CD4-positive, alpha-beta T cell treated with Interleukin-6 for 4 hours (primary cell): Measurements from ENCODE around the gene HDDC3.
A peak's percentile ranks its signal among the peaks of the same experiment; 100 is the strongest.

Experiments used
- DNase-seq: peaks from one replicate; pipeline ENCODE4 v3.0.0-alpha.2; 2020; ENCODE audit warnings: mixed read lengths

Gene HDDC3

DNA sequence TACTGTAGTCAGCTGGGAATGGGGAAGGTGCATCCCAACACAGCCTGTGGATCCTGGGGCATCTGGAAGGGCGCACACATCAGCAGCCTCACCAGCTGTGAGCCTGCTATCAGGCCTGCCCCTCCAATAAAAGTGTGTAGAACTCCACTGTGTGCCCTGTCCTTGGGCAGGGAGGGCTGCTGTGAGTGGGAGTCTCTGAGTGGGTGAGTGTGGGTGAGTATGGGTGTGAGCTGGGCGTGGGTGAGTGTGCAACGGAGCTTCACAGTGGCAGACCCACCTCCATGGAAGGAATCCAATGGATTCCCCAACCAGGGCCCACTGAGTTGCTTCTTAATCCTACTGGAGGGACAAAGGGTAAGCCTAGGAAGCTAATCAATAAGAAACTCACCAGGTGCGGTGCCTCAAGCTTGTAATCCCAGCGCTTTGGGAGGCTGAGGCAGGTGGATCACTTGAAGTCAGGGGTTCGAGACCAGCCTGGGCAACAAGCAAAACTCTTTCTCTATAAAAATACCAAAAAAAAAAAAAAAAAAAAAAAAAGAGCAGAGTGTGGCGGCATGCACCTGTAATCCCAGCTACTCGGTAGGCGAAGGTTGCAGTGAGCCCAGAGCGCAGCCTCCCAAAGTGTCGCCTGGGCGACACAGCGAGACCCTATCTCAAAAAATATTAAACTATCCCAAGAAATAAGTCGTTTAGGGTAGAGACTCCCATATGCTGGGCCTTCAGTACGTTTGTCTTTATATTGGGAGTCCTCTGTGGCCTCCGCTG, 21.8 kb upstream of the HDDC3 start:
- DNase-seq, result no peak

DNA sequence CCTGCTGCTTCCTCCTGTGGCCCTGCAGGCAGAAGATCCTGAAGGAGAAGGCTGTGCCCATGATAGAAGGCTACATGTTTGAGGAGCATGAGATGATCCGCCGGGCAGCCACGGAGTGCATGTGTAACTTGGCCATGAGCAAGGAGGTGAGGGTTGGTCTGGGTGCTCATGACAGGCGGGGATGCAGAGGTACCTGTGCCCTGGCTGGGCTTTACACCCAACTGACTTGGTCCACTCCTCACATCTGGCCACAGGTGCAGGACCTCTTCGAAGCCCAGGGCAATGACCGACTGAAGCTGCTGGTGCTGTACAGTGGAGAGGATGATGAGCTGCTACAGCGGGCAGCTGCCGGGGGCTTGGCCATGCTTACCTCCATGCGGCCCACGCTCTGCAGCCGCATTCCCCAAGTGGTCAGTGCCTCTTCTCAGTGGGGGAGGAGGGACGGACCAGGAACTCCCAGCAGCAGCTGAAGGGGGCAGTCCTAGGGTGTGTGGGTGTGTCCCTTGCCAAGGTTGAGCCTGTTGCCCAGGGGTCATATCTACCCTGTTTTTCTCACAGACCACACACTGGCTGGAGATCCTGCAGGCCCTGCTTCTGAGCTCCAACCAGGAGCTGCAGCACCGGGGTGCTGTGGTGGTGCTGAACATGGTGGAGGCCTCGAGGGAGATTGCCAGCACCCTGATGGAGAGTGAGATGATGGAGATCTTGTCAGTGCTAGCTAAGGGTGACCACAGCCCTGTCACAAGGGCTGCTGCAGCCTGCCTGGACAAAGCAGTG, 20.7 kb upstream of the HDDC3 start:
- no peak for DNase-seq

DNA sequence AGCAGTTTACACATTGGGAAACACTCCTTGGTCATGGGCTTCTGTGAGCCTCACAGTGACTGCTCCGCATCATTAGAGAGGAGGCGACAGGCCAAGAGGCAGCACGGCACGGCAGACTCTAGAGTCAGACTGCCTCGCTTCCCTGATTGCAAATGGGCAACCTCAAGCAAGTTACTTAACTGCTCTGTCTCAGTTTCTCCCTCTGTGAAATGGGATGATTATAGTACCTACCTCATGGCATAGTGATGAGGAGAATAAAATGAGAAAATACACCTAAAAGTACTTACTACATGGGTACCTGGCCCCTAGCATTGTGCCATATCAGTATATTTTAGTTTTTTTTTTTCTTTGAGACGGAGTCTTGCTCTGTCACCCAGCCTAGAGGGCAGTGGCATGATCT, 18.3 kb upstream of the HDDC3 start:
- DNase-seq, result no peak

DNA sequence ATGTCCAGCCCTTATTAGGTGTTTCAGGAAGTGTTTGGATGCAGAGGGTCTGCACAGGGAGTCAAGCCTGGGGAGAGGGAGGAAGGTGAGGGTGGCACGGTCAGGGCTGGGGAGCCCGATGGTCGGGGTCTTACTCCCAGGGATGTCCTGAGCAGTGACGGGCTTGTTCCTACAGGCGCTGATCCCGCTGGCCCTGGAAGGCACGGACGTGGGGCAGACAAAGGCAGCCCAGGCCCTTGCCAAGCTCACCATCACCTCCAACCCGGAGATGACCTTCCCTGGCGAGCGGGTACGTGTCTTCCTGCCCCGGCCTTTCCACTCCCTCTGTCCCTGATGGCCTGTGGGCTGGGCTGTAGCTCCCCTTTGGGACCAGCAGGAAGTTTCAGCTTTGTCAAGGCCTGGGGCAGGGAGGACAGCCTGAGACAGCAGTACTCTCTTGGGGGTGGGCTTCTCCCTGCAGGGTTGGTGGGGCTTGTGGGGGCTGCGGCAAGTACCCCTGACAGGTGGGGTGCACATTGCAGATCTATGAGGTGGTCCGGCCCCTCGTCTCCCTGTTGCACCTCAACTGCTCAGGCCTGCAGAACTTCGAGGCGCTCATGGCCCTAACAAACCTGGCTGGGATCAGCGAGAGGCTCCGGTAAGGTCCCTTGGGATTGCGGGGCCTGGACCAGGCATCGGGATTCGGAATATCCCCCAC, 17.8 kb upstream of the HDDC3 start:
- no peak for DNase-seq

DNA sequence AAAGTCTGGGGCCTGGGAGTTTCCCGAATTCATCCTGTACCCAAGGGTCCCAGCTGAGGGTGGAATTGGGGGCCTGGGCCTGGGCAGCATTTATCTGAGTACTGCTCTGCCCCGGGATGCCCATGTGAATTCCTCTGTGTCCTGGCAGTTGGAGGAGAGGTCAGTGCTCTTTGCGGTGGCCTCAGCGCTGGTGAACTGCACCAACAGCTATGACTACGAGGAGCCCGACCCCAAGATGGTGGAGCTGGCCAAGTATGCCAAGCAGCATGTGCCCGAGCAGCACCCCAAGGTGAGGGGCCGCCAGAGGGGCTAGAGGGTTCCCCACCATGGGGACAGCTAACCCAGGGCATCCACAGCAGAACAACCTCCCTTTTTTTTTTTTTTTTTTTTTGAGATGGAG, 16.2 kb upstream of the HDDC3 start:
- DNase-seq, result no peak

DNA sequence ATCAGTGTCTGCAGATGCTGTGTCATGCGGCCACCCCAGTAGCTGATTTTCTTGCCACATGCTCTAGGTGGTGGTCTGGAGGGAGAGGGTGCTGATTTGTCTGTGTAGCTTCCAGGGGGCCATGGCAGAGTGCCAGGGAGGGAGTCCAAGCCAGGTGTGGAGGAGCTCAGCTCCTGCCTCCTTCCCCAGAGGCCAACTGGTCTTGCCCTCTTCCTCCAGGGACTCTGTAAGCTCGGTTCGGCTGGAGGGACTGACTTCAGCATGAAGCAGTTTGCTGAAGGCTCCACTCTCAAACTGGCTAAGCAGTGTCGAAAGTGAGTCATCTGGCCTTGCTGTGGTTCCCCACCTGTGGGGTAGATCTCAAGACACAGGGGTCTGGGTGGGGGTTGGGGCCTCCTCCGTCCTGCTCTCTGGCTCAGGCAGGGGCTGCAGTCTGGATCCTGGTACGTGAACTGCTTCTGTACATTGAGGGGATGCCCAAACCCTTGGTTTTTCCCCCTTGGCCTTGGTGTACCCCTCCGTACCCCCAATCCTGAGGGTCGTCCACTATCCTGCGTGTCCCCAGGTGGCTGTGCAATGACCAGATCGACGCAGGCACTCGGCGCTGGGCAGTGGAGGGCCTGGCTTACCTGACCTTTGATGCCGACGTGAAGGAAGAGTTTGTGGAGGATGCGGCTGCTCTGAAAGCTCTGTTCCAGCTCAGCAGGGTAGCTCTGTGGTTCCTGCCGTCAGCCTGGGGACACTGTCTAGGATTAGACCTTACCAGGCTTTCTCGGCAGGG, 15.4 kb upstream of the HDDC3 start:
- DNase-seq, result no peak

DNA sequence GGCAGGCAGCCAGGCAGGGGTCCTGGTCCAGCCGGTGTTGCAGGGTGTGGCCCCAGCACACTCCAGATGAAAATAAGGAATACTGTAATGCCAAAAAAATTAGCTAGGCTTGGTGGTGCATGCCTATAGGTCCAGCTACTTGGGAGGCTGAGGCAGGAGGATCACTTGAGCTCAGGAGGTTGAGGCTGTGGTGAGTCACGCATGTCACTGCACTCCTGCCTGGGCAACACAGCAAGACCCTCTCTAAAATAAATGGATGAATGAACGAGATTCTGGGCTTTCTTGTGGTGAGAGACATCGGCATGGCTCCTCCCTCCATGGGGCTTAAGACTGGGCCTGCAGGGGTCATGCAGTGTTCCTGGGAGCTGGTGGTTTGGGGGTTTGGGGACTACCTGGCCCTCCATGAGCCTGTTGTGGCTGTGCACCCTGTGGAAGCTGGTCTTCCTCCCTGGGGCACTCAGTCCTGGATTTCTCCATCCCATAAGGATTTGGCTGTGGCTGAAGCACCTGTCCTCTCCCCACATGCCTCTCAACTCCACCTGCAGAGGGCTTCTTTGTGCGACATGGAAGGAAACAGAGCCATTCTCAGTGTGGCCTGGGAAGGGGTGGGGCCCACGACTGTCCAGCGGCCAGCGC, 14.7 kb upstream of the HDDC3 start:
- no peak for DNase-seq

DNA sequence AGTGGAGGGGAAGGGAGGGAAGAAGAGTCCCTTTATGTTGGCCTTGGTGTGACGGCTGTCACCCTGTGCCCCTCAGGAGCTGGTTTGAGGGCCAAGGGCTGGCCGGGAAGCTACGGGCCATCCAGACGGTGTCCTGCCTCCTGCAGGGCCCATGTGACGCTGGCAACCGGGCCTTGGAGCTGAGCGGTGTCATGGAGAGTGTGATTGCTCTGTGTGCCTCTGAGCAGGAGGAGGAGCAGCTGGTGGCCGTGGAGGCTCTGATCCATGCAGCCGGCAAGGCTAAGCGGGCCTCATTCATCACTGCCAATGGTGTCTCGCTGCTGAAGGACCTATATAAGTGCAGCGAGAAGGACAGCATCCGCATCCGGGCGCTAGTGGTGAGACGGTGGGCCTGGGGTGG, 14.2 kb upstream of the HDDC3 start:
- no peak for DNase-seq

DNA sequence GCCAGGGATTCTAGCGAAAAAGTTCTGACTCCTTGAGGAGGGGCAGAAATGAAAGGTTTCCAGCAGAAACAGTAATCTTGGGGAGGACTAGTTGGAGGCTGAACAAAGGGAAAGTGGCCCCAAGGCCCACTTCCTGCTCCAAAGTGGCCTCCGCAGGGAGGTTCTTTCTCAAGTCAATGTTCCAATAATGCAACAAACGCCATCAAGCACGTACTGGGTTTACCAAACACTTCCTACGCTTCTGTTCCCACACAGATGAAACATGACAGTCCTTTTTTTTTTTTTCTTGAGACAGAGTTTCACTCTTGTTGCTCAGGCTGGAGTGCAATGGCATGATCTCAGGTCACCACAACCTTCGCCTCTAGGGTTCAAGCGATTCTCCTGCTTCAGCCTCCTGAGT, 12.7 kb upstream of the HDDC3 start:
- DNase-seq, result no peak

DNA sequence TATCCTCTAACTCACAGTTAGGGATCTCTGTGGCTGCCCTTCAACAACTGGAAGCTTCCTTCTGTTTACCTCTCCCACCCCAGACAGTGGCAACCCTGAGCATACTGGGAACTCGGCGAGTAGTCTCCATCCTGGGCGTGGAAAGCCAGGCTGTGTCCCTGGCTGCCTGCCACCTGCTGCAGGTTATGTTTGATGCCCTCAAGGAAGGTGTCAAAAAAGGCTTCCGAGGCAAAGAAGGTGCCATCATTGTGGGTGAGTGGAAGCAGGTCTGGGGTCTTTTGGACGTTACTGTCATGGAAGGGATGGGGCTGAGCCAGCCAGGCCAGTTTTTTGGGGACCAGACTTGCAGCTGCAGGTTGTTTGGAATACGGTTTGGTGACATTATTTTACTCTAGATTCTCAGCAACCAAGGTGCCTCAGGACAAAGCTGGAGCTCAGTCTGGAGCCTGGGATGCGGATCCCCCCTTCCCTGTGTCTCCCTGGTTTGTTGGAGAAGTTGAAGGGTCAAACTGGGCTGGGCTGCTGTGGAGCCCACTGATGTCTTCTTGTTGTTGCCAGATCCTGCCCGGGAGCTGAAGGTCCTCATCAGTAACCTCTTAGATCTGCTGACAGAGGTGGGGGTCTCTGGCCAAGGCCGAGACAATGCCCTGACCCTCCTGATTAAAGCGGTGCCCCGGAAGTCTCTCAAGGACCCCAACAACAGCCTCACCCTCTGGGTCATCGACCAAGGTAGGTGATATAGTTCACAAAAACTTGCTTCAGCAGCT, 10.2 kb upstream of the HDDC3 start:
- DNase-seq, result no peak

DNA sequence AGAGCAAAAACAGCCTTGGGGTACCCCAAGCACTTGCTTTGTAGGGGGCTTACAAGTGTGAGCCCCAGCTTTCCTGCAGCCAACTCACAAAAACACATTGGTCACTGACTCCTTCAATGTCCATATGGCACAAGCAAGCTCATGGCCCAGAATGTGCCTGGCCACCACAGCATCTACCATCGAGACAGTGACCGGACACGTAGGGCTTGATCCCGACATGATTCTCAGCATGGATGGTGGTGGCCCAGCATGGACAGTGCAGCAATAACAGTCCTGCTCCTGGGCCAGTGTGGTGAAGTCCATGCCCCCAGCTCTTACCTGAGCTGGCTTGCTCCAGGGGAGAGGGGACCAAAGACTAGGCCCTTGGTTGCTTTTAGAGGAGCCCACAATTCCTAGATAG, 8.7 kb upstream of the HDDC3 start:
- DNase-seq, result no peak

DNA sequence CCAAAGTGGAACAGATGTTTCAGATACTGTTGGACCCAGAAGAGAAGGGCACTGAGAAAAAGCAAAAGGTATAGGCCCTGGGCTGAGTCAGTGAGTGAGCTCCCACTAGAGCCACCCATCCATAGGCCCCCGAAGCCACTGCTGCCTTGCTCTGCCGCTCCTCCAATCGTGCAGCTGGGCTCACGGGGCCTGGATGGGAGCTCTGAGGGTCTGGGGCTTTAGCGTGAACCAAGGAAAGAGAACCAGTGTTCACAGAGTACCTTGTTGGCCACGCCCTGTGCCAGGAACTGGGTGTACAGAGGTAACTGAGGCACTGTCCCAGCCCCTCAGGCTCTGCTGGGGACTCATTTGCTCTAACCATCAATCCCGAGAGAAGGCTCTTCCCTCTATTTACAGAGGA, 7.4 kb upstream of the HDDC3 start:
- DNase-seq, result no peak

DNA sequence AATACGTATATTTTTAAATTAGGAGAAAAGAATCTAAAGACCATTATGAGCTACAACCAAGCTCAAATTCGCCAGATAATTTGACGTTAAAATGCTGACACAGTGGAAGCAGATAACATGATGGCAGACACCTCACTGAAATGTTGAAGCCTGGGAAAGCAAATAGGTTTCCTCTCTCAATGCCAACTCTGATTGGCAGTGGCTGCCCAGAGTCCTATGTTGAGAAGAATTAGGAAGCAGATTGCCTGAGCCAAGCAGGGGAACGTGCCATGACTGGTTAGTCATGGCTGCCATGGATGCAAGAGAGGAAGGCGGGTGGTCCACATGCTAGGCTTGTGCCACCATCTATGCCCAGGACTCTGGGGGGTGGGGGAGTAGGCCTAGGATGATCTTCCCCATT, 5.9 kb upstream of the HDDC3 start:
- no peak for DNase-seq

DNA sequence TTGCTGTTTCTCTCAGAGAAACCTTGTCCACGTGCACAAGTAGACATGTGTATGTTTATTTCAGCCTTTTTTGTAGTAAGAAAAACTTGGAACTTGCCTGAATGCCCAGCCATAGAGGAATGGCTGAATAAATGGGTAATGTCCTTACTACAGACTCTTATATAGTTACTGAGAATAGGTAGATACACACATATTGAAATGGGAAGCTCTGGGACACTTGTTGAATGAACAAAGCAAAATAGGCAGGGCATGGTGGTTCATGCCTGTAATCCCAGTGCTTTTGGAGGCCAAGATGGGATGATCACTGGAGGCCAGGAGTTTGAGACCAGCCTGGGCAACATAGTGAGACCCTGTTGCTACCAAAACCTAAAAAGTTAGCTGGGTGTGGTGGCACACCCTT, 4.5 kb upstream of the HDDC3 start:
- DNase-seq, result no peak

DNA sequence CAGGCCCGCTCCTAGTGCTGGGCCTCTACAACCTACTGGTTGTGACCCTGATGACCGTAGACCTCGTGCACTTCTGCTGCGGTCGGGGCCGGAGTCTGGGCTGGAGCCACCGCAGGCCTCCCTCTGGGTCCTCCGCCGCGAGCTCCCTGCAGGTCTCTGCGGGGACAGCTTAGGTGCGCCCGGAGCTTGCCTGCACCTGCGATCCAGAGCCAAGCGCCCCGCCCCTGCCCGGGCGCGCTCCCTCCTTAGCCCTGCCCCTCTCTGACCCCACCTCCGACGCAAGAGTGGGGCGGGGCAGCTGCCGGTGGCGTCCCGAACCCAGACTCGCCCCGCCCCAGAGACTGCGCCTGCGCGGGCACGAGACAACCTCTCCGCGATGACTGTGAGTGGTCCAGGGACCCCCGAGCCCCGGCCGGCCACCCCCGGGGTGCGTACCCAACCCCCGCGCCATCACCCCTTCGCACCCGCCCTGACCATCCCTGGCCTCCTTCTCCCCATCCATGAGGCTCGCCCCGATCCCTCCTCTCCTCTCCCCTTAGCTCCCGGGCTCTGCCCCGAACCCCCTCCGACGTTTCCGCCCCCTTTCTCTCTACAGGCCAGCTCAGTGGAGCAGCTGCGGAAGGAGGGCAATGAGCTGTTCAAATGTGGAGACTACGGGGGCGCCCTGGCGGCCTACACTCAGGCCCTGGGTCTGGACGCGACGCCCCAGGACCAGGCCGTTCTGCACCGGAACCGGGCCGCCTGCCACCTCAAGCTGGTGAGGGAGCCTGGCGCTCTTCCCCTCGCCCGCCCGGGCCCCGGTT, 2.8 kb upstream of the HDDC3 start, which contains the start of gene UNC45A:
Gene UNC45A (plus strand): TSS at position 337 of the 803 bp plus-strand sequence. CDS start 40 bp downstream, at position 377.
- DNase-seq, result peak; percentile 99

DNA sequence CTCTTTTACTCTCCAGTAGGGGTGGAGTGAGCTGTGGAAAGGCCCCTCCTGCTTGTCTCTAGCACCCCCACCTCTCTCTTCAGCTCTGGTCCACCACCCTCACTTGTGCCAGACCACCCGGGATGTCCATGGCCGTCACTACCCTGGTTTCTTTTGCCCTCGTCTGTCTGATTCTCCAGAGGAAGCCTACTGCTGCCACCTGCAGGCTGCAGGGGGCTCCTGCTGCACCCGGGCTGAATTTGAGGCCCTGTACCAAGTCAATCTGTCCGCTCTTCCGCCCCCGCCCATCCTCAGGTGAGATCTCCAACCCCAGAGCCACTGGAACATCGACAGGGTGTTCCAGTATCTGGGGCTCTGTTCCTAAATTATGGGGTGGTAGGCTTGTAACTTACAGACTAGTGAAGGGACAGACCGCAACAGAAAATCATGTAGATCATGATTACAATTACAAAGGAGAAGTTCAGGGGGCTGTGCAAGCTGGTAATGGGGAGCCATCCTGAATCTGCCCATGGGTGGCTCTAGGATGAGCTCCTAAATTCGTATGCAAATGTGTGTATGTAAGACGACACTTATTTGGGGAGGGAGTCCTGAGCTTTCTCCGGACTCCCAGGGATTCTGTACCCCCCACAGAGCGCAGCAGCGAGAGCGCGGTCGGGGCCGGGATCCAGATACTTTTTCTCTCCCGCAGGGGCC, 2.1 kb upstream of the HDDC3 start:
- DNase-seq, result peak; percentile 91

DNA sequence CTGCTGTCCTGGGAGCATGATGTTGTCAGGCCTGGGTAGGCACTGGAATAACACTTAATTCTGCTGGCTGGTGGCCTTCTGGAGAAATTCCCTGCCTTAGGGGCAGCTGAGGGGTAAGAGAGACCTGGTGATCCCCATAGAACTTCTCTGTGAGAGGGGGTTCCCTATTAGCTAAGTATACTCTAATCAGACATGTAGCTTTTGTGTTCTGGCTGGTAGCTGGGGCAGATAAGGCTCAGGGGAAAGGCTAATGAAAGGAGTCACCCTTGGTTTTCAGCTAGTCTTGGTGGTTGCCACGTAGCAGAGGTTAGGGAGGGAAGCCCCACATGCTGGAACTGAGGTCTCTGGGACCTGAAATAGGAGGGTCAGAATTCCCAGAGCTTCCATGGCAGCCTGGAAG, 952 bp upstream of the HDDC3 start:
- DNase-seq, result no peak

DNA sequence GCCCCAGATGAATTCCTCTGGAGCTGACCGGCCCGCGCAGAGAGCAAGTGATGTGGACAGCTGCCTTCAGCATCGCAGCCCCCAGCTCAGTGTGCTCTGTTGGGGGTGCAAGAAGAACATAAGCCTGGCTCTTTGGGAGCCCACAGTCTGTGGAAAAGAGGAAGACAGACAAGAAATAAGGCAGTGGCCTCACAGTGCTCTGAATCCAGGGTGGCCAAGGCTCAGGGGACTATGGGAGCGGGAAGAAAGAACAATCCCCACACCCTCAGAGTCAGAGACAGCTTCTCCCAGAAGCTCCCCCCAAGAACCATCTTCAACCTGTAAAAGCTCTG, 277 bp upstream of the HDDC3 start:
- DNase-seq, result no peak

DNA sequence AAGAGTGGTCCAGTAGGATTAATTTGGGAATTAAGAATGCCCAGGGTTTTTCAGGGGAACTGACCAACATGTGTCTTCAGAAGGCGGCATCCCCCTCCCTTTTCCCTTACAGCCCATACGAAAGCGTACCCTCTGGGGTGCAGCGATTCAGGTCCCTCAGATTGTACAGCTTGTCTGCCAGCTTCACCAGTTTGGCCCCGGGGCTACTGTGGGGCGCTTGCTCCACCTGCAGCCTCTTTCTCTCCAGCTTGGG, 848 bp downstream of the HDDC3 start:
- DNase-seq, result no peak

DNA sequence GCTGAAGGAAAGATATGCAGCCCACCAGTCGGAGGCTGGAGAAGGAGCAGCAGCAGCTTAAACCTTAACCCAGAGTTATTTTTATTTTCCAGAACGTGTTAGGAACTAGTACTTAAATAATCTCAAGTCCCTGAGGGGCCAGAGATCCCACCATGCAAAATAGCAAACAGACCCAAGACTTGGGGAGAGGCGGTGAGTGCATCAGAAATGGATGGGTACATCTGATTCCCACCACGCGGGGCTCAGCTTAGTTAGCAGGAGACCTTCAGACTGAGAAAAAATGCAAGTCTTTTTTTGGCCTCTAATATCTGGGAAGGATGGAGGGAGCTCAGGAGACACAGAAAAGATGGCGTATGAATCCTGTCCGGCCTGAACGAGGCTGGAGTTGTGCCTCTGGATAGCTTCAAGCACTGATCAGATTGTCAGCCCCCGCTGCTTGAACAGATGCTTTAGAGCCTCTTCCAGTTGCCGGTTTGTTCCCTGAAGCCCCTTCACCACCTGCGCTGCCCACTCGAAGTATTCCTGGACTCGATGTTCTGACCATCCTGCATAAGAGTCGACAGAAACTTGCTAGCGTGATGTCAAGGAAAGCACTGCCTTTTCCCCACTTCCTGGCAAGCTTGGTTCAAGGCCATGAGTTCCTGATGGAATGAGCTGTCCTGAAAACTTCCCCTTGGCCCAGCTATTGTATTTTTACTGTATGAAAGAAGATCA, 1.3 kb downstream of the HDDC3 start:
- no peak for DNase-seq
